A673 (cell line): ENCODE results near the gene BTF3L4. TPM values are rescaled to one million over a fixed set of nuclear protein-coding genes. Genes with fewer than 3 reads are reported as not detected.
"Not testable (repeated sequence)": the region's sequence is repeated elsewhere in the genome, so short reads cannot be mapped to it uniquely, and the experiment has no call there.

Experiments
- BruUV-seq: library from RNA; stranded (reverse); fragments of 400-500 nt; replicated peaks from 2 replicates; lab custom pipeline; 2021; lab: Mats Ljungman, UMichigan
- CTCF ChIA-PET: fragments of 300-600 bp; sonication (Branson Sonifier 250); formaldehyde crosslinking; loops from one replicate; lab custom pipeline; 2022; ENCODE audit warnings: antibody characterized with exemption; lab: Charles Lee
- POLR2A ChIA-PET: fragments of 300-600 bp; sonication (Branson Sonifier 250); formaldehyde crosslinking; loops from one replicate; lab custom pipeline; 2022; ENCODE audit warnings: antibody characterized with exemption; ENCODE audit not compliant: low non-redundant PET; lab: Charles Lee
- DNase-seq: peaks from one replicate; pipeline ENCODE4 v3.0.0-alpha.2; 2015; ENCODE audit warnings: low spot score
- H3K27ac ChIP-seq: fragments of 200-600 bp; sonication (generic); 2 replicates; pipeline ENCODE4 v1.5.1; 2016; ENCODE audit warnings: mixed run types, low read depth, mild to moderate bottlenecking, mixed read lengths, antibody characterized with exemption, low read length; ENCODE audit not compliant: poor library complexity, severe bottlenecking
- H3K27me3 ChIP-seq: fragments of 200-600 bp; sonication (generic); replicated peaks from 2 replicates; pipeline ENCODE4 v1.6.1; 2017; ENCODE audit warnings: mixed run types, low read depth, mild to moderate bottlenecking, mixed read lengths, antibody characterized with exemption, low read length; ENCODE audit not compliant: insufficient read depth, poor library complexity
- H3K36me3 ChIP-seq: fragments of 200-600 bp; sonication (generic); 2 replicates; pipeline ENCODE4 v1.6.1; 2016; ENCODE audit warnings: mixed run types, mild to moderate bottlenecking, mixed read lengths, antibody characterized with exemption, low read length; ENCODE audit not compliant: insufficient read depth, poor library complexity, severe bottlenecking
- H3K4me1 ChIP-seq: fragments of 200-600 bp; sonication (generic); 2 replicates; pipeline ENCODE4 v1.6.1; 2017; ENCODE audit warnings: mixed run types, mild to moderate bottlenecking, mixed read lengths, antibody characterized with exemption, low read length; ENCODE audit not compliant: insufficient read depth, poor library complexity, severe bottlenecking
- H3K4me3 ChIP-seq: fragments of 200-600 bp; sonication (generic); 2 replicates; pipeline ENCODE4 v1.5.1; 2016; ENCODE audit warnings: low read depth, mixed run types, mild to moderate bottlenecking, mixed read lengths, low read length; ENCODE audit not compliant: poor library complexity, severe bottlenecking
- H3K9me3 ChIP-seq: fragments of 200-600 bp; sonication (generic); 2 replicates; pipeline ENCODE4 v1.6.1; 2016; ENCODE audit warnings: mixed run types, low read depth, mild to moderate bottlenecking, mixed read lengths, antibody characterized with exemption, low read length; ENCODE audit not compliant: poor library complexity, severe bottlenecking
- EZH2 ChIP-seq: fragments of 200-600 bp; sonication (generic); IDR thresholded peaks from 2 replicates; pipeline ENCODE4 v1.6.1; 2017; ENCODE audit warnings: borderline replicate concordance, low read depth, mild to moderate bottlenecking, mixed read lengths, antibody characterized with exemption, low read length; ENCODE audit not compliant: poor library complexity, severe bottlenecking
- intact Hi-C: fragments of 100-400 bp; cut with micrococcal nuclease; formaldehyde crosslinking; loops from one replicate; pipeline ENCODE4 v1.10.0; 2022; ENCODE audit not compliant: unreplicated experiment
- total RNA-seq: library from RNA; stranded (reverse); gene quantifications from 2 replicates; pipeline ENCODE4 v1.2.3, GENCODE V29; 2021
- TF ChIP-seq, protein P1 (sequence below): fragments of 300-800, 200-600 bp; sonication (generic); conservative IDR thresholded peaks from 2 replicates; pipeline ENCODE4 v1.5.1; 2017; ENCODE audit warnings: low read depth, mild to moderate bottlenecking, antibody characterized with exemption, low read length, moderate library complexity, mixed read lengths

Gene BTF3L4
- total RNA-seq, 1 experiment from 2014 or later, result 87.0 TPM

DNA sequence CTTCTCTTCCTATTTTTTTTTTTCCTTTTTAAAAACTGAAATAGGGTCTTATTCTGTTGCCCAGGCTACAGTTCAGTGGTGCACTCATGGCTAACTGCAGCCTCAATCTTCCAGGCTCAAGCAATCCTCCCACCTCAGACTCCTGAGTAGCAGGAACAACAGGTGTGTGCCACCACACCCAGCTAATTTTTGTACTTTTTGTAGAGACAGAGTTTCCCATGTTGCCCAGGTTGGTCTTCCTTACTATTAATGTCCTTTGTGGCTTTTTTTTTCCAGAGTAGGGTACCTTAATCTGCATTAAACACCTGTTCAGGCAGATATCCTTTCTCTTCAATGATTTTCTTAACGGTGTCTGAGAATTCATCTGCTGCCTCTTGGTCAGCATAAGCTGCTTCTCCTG lies 18.2 kb upstream of the BTF3L4 start:
- no peak for DNase-seq
- POLR2A ChIA-PET, result no interaction called here
- intact Hi-C loops, result no loop called here
- peaks cover 22% of the 10 kb centered on the region for H3K36me3 ChIP-seq
- CTCF ChIA-PET, result no interaction called here
- TF ChIP-seq, protein P1, sequence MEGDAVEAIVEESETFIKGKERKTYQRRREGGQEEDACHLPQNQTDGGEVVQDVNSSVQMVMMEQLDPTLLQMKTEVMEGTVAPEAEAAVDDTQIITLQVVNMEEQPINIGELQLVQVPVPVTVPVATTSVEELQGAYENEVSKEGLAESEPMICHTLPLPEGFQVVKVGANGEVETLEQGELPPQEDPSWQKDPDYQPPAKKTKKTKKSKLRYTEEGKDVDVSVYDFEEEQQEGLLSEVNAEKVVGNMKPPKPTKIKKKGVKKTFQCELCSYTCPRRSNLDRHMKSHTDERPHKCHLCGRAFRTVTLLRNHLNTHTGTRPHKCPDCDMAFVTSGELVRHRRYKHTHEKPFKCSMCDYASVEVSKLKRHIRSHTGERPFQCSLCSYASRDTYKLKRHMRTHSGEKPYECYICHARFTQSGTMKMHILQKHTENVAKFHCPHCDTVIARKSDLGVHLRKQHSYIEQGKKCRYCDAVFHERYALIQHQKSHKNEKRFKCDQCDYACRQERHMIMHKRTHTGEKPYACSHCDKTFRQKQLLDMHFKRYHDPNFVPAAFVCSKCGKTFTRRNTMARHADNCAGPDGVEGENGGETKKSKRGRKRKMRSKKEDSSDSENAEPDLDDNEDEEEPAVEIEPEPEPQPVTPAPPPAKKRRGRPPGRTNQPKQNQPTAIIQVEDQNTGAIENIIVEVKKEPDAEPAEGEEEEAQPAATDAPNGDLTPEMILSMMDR, result no peak
- TF ChIP-seq EZH2, result no peak
- no TSS peak for BruUV-seq
- no peaks in the 10 kb centered on the region for H3K9me3 ChIP-seq
- H3K4me3 ChIP-seq, result no peak overlapping the region
- peaks cover 5% of the 10 kb centered on the region for H3K4me1 ChIP-seq
- H3K27ac ChIP-seq, result no peak overlapping the region
- H3K27me3 ChIP-seq, result no peaks in the 10 kb centered on the region

DNA sequence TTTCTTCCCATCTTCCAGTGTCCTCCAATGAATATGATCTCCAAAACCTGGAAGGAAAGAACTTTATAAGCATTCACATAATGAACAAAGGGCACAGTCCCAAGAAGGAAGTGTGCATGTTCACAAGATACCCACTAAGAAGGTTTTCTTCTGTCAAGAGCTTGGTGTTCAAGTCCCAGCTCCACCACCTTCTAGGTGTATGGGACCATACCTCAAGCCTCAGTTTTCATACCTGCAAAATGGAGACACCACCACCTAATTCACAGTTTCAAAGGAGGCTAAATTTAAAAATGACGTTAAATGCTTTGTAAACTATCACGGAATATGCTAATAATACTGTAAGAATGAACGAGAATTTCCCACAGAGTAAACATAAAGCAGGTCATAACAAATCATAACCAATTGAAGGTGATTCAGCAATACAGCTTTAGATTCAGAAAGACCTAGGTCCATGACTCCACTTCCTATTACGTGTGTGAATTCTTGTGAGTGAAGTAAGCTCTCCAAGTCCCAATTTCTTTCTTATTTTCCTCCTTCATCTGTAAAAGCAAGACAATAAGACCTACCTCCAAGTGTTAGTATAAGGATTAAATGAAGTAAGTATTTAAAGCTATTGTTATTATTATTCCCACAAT lies 14.4 kb upstream of the BTF3L4 start:
- CTCF ChIA-PET, result no interaction called here
- no peak for DNase-seq
- H3K27me3 ChIP-seq, result no peaks in the 10 kb centered on the region
- H3K9me3 ChIP-seq, result no peaks in the 10 kb centered on the region
- intact Hi-C loops, result no loop called here
- no peak overlapping the region for H3K4me3 ChIP-seq
- no TSS peak for BruUV-seq
- no peak for TF ChIP-seq EZH2
- TF ChIP-seq, protein P1, result no peak
- POLR2A ChIA-PET, result no interaction called here
- peaks cover 22% of the 10 kb centered on the region for H3K36me3 ChIP-seq
- H3K4me1 ChIP-seq, result no peaks in the 10 kb centered on the region
- H3K27ac ChIP-seq, result no peak overlapping the region

DNA sequence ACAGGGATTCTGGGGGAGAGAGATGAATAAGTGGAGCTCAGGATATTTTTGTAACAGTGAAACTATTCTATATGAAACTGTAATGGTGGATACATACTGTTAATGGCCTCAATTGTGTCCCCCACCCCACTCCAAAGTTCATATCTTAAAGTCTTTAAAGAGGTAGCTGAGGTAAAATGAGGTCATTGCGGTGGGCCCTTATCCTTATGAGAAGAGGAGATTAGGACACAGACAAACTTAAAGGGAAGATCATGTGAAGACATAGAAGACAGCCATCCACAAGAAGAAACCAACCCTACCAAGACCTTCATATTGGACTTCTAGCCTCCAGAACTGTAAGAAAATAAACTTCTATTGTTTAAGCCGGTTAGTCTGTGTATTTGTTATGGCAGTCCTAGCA lies 10.9 kb upstream of the BTF3L4 start:
- Histone ChIP-seq H3K27me3 (no peaks in the 10 kb centered on the region), H3K27ac (no peak overlapping the region), H3K4me3 (no peak overlapping the region), H3K4me1 (no peaks in the 10 kb centered on the region), H3K9me3 (no peaks in the 10 kb centered on the region), H3K36me3 (peaks cover 18% of the 10 kb centered on the region)
- CTCF ChIA-PET, result no interaction called here
- intact Hi-C loops, result no loop called here
- POLR2A ChIA-PET, result no interaction called here
- no peak for TF ChIP-seq EZH2
- TF ChIP-seq, protein P1, result no peak
- BruUV-seq, result no TSS peak
- no peak for DNase-seq

DNA sequence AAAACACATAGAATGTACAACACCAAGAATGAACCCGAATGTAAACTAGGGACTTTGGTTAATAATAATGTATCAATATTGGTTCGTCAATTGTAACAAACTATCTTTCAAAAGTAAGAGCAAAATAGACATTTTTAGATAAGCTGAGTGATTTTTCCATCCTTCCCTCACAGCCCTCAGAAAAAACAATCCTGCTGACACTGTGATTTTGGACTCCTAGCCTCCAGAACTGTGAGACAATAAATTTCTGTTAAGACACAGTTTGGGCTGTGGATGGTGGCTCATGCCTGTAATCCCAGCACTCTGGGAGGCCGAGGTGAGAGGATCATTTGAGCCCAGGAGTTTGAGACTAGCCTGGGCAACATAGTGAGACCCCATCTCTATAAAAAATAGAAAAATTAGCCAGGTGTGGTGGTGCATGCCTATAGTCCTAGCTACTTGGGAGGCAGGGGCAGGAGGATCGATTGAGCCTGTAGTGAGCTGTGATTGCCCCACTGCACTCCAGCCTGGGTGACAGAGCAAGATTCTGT lies 10.4 kb upstream of the BTF3L4 start:
- H3K4me1 ChIP-seq, H3K27me3 ChIP-seq, H3K4me3 ChIP-seq, CTCF ChIA-PET, DNase-seq, H3K27ac ChIP-seq, intact Hi-C loops, BruUV-seq, H3K9me3 ChIP-seq, POLR2A ChIA-PET: not testable (repeated sequence)
- H3K36me3 ChIP-seq, result peaks cover 15% of the 10 kb centered on the region

DNA sequence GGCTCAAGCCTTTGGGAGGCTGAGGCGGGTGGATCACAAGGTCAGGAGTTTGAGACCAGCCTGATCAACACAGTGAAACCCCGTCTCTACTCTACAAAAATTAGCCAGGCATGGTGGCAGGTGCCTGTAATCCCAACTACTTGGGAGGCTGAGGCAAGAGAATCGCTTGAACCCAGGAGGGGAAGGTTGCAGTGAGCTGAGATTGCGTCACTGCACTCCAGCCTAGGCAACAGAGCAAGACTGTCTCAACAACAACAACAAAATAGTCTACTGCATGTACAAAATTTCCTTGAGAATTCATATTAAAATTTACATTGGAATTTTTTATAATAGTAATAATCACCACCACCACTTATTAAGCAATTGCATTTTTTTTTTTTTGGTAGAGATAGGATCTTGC lies 6.8 kb upstream of the BTF3L4 start:
- CTCF ChIA-PET, H3K27me3 ChIP-seq, H3K36me3 ChIP-seq, H3K4me1 ChIP-seq, H3K4me3 ChIP-seq, H3K27ac ChIP-seq, DNase-seq, BruUV-seq, intact Hi-C loops, H3K9me3 ChIP-seq: not testable (repeated sequence)
- POLR2A ChIA-PET, result interaction anchor here (0.7 kb wide), 1 partner anchor 247 kb away, joined by 4 read pairs; no protein-coding TSS in a partner anchor
